Measurements from ENCODE around the gene CSTPP1.
A peak's percentile ranks its signal among the peaks of the same experiment; 100 is the strongest.

CSTPP1 gene

GRCh38 chr11:47143322-47143721 lies 206.8 kb downstream of the CSTPP1 start:
- DNase-seq, result no peak

GRCh38 chr11:47144541-47144940 lies 208.0 kb downstream of the CSTPP1 start:
- no peak for DNase-seq

- DNase-seq, result no peak
Measured at GRCh38 chr11:47147250-47147649, 210.7 kb downstream of the CSTPP1 start.

GRCh38 chr11:47147681-47148080 lies 211.1 kb downstream of the CSTPP1 start:
- DNase-seq, result no peak

GRCh38 chr11:47148270-47148669 lies 211.7 kb downstream of the CSTPP1 start:
- no peak for DNase-seq

- DNase-seq, result no peak
Measured at GRCh38 chr11:47148903-47149531, 212.5 kb downstream of the CSTPP1 start.

- no peak for DNase-seq
Measured at GRCh38 chr11:47149782-47150181, 213.2 kb downstream of the CSTPP1 start.

GRCh38 chr11:47152126-47152952 lies 215.8 kb downstream of the CSTPP1 start:
- DNase-seq, result no peak

GRCh38 chr11:47152953-47153950 lies 216.7 kb downstream of the CSTPP1 start:
- no peak for DNase-seq

- DNase-seq, result no peak
Measured at GRCh38 chr11:47154616-47155570, 218.3 kb downstream of the CSTPP1 start.

- DNase-seq, result no peak
Measured at GRCh38 chr11:47155879-47156278, 219.3 kb downstream of the CSTPP1 start.

GRCh38 chr11:47156333-47156732 lies 219.8 kb downstream of the CSTPP1 start:
- DNase-seq, result no peak

GRCh38 chr11:47156951-47157350 lies 220.4 kb downstream of the CSTPP1 start:
- DNase-seq, result no peak

GRCh38 chr11:47157805-47158204 lies 221.2 kb downstream of the CSTPP1 start:
- no peak for DNase-seq

GRCh38 chr11:47158242-47158641 lies 221.7 kb downstream of the CSTPP1 start:
- no peak for DNase-seq

- no peak for DNase-seq
Measured at GRCh38 chr11:47160753-47161133, 224.2 kb downstream of the CSTPP1 start.

- peak; percentile 47 for DNase-seq
Measured at GRCh38 chr11:47161134-47161854, 224.7 kb downstream of the CSTPP1 start.

- DNase-seq, result no peak
Measured at GRCh38 chr11:47161890-47162289, 225.3 kb downstream of the CSTPP1 start.

- no peak for DNase-seq
Measured at GRCh38 chr11:47162426-47162825, 225.9 kb downstream of the CSTPP1 start.

GRCh38 chr11:47163193-47163592 lies 226.6 kb downstream of the CSTPP1 start:
- no peak for DNase-seq

- no peak for DNase-seq
Measured at GRCh38 chr11:47163898-47164297, 227.3 kb downstream of the CSTPP1 start.
